HepG2 (cell line): ENCODE measurements around the gene CLDN15. TPM values are rescaled to one million over a fixed set of nuclear protein-coding genes. Genes with fewer than 3 reads are reported as not detected.

ENCODE experiments used
- CEBPG ChIP-seq: IDR thresholded peaks from 2 replicates; pipeline ENCODE4 v1.6.1; 2016
- DNMT1 ChIP-seq: sonication (generic); formaldehyde crosslinking; IDR thresholded peaks from 2 replicates; pipeline ENCODE4 v1.5.1; 2020; ENCODE audit warnings: mild to moderate bottlenecking, missing genetic modification reagents
- FOXA3 ChIP-seq: IDR thresholded peaks from 2 replicates; pipeline ENCODE4 v1.6.1; 2016; ENCODE audit warnings: missing genetic modification reagents, missing compliant biosample characterization
- HNF4G ChIP-seq, 2 experiments: sonication (generic) in 1 of 2; formaldehyde crosslinking in 1 of 2; IDR thresholded peaks; 2 replicates each; pipeline versions ENCODE4 v1.4.0 to v1.6.1; 2011 to 2020; ENCODE audit warnings: borderline replicate concordance in 2 of 2, low read depth in 2 of 2, mild to moderate bottlenecking in 2 of 2, low read length in 1 of 2, missing genetic modification reagents in 1 of 2, moderate library complexity in 1 of 2
- KDM2A ChIP-seq: sonication (generic); formaldehyde crosslinking; IDR thresholded peaks from 2 replicates; pipeline ENCODE4 v1.4.0; 2020; ENCODE audit warnings: low read depth, missing genetic modification reagents, borderline replicate concordance
- POLR2AphosphoS5 ChIP-seq: IDR thresholded peaks from 2 replicates; pipeline ENCODE4 v1.6.1; 2012; ENCODE audit warnings: low read depth, low read length
- ZNF629 ChIP-seq: sonication (generic); formaldehyde crosslinking; conservative IDR thresholded peaks from 2 replicates; pipeline ENCODE4 v1.5.0; 2020; ENCODE audit warnings: missing genetic modification reagents
- polyA plus RNA-seq, 8 experiments: library from polyadenylated mRNA; depleted of rRNA in 3 of 8; stranded (reverse) in 7 of 8; unstranded in 1 of 8; fragments of >200 nt; fragmentation: Illumina TruSeq in 4 of 8; extraction: Trizol in 4 of 8; gene quantifications; 2 replicates each; pipeline versions ENCODE4 v1.2.1 to v1.2.3, GENCODE V29; 2011 to 2016; ENCODE audit warnings: low read depth in 4 of 8, missing spikeins in 1 of 8, mixed read lengths in 1 of 8; ENCODE audit not compliant: insufficient read depth in 1 of 8
- total RNA-seq, 5 experiments: library from RNA; depleted of rRNA; stranded (reverse); fragments of >200 nt; fragmentation: Illumina TruSeq; extraction: Trizol; gene quantifications; 2 replicates each; pipeline ENCODE4 v1.2.3, GENCODE V29; 2016; ENCODE audit warnings: low read depth in 1 of 5
- TF ChIP-seq, protein P1 (sequence below): sonication (generic); formaldehyde crosslinking; IDR thresholded peaks from 2 replicates; pipeline ENCODE4 v1.4.0; 2020; ENCODE audit warnings: missing genetic modification reagents
- TF ChIP-seq, protein P2 (sequence below): sonication (generic); formaldehyde crosslinking; IDR thresholded peaks from 2 replicates; pipeline ENCODE4 v1.8.0; 2022; ENCODE audit warnings: low read depth, missing genetic modification reagents
- TF ChIP-seq, protein P3 (sequence below): sonication (generic); formaldehyde crosslinking; IDR thresholded peaks from 2 replicates; pipeline ENCODE4 v1.4.0; 2020; ENCODE audit warnings: missing genetic modification reagents
- TF ChIP-seq, protein P4 (sequence below): sonication (generic); formaldehyde crosslinking; IDR thresholded peaks from 2 replicates; pipeline ENCODE4; 2020; ENCODE audit warnings: missing genetic modification reagents, mild to moderate bottlenecking, borderline replicate concordance
- TF ChIP-seq, protein P5 (sequence below): sonication (generic); formaldehyde crosslinking; IDR thresholded peaks from 2 replicates; pipeline ENCODE4 v1.5.0; 2020; ENCODE audit warnings: mild to moderate bottlenecking, missing genetic modification reagents, borderline replicate concordance
- TF ChIP-seq, protein P6 (sequence below): sonication (generic); formaldehyde crosslinking; IDR thresholded peaks from 2 replicates; pipeline ENCODE4 v1.4.0; 2020; ENCODE audit warnings: missing genetic modification reagents

CLDN15 gene
- total and polyA plus RNA-seq, 2 of the 13 experiments (the other 11 are each of a cell fraction or from before 2014, with no cell fraction given): 7.1 to 17.8 TPM

DNA sequence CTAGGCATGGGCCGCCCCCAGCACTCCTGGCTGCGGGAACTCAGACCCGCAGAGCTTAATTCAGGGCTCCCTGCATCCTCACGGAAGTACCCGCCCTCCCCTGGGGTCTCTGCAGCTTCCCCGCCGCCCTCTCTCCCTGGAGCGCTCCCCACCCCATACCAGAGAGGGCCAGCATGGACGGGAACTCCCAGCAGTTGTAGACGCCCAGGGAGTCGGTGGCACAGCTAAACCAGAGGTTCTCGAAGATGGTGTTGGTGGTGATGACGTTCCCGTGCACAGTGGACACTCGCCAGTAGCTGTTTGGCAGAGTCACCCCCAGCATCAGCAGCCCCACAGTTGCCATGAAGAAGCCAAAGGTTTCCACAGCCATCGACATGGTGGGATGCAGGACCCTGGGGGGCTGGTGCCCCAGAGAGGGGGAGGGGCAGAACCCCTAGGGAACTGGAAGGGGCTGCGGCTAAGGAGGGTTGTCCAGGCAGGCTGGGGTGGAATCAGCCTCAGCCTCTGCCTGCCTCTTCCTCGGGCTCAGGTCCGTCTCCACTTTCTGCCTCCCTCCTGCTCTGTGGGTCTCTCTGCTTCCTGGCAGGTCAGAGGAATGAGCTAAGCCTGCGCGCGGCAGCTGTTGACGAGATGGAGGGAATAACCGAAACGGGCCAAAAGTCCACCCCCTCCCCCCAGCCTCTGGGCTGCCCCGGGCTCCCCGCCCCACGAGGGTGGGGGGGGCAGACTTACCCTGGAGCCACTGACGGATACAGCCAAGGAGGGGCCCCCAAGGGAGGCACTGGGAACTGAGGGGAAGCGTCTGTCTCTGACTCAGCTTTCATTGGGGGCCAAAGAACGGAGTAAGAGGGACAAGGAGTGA is at the start of gene CLDN15 (continued):
- 0 out of 2 replicates have a peak, but pooled peaks have one; percentile 10 for TF ChIP-seq ZNF629 (CRISPR knock-in tag)
- TF ChIP-seq KDM2A (CRISPR knock-in tag): peak; percentile 51; the same call in 1 of the 2 replicates
- TF ChIP-seq, protein P1, sequence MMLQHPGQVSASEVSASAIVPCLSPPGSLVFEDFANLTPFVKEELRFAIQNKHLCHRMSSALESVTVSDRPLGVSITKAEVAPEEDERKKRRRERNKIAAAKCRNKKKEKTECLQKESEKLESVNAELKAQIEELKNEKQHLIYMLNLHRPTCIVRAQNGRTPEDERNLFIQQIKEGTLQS (CRISPR knock-in tag): 0 out of 2 replicates have a peak, but pooled peaks have one; percentile 9
- TF ChIP-seq, protein P2, sequence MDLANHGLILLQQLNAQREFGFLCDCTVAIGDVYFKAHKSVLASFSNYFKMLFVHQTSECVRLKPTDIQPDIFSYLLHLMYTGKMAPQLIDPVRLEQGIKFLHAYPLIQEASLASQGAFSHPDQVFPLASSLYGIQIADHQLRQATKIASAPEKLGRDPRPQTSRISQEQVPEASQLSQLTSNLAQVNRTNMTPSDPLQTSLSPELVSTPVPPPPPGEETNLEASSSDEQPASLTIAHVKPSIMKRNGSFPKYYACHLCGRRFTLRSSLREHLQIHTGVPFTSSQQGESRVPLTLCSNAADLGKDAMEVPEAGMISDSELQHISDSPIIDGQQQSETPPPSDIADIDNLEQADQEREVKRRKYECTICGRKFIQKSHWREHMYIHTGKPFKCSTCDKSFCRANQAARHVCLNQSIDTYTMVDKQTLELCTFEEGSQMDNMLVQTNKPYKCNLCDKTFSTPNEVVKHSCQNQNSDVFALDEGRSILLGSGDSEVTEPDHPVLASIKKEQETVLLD: no peak
- TF ChIP-seq POLR2AphosphoS5: peak; percentile 34; the same call in 1 of the 2 replicates
- TF ChIP-seq, protein P3, sequence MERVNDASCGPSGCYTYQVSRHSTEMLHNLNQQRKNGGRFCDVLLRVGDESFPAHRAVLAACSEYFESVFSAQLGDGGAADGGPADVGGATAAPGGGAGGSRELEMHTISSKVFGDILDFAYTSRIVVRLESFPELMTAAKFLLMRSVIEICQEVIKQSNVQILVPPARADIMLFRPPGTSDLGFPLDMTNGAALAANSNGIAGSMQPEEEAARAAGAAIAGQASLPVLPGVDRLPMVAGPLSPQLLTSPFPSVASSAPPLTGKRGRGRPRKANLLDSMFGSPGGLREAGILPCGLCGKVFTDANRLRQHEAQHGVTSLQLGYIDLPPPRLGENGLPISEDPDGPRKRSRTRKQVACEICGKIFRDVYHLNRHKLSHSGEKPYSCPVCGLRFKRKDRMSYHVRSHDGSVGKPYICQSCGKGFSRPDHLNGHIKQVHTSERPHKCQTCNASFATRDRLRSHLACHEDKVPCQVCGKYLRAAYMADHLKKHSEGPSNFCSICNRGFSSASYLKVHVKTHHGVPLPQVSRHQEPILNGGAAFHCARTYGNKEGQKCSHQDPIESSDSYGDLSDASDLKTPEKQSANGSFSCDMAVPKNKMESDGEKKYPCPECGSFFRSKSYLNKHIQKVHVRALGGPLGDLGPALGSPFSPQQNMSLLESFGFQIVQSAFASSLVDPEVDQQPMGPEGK (CRISPR knock-in tag): peak; percentile 96
- TF ChIP-seq, protein P4, sequence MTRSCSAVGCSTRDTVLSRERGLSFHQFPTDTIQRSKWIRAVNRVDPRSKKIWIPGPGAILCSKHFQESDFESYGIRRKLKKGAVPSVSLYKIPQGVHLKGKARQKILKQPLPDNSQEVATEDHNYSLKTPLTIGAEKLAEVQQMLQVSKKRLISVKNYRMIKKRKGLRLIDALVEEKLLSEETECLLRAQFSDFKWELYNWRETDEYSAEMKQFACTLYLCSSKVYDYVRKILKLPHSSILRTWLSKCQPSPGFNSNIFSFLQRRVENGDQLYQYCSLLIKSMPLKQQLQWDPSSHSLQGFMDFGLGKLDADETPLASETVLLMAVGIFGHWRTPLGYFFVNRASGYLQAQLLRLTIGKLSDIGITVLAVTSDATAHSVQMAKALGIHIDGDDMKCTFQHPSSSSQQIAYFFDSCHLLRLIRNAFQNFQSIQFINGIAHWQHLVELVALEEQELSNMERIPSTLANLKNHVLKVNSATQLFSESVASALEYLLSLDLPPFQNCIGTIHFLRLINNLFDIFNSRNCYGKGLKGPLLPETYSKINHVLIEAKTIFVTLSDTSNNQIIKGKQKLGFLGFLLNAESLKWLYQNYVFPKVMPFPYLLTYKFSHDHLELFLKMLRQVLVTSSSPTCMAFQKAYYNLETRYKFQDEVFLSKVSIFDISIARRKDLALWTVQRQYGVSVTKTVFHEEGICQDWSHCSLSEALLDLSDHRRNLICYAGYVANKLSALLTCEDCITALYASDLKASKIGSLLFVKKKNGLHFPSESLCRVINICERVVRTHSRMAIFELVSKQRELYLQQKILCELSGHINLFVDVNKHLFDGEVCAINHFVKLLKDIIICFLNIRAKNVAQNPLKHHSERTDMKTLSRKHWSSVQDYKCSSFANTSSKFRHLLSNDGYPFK: peak; percentile 25; the same call in 1 of the 2 replicates
- peak; percentile 22; the same call in 1 of the 2 replicates for TF ChIP-seq FOXA3 (CRISPR knock-in tag)
- 0 out of 2 replicates have a peak, but pooled peaks have one; percentile 47 for TF ChIP-seq DNMT1
- 0 out of 2 replicates have a peak, but pooled peaks have one; percentile 23 for TF ChIP-seq CEBPG
- TF ChIP-seq, protein P5, sequence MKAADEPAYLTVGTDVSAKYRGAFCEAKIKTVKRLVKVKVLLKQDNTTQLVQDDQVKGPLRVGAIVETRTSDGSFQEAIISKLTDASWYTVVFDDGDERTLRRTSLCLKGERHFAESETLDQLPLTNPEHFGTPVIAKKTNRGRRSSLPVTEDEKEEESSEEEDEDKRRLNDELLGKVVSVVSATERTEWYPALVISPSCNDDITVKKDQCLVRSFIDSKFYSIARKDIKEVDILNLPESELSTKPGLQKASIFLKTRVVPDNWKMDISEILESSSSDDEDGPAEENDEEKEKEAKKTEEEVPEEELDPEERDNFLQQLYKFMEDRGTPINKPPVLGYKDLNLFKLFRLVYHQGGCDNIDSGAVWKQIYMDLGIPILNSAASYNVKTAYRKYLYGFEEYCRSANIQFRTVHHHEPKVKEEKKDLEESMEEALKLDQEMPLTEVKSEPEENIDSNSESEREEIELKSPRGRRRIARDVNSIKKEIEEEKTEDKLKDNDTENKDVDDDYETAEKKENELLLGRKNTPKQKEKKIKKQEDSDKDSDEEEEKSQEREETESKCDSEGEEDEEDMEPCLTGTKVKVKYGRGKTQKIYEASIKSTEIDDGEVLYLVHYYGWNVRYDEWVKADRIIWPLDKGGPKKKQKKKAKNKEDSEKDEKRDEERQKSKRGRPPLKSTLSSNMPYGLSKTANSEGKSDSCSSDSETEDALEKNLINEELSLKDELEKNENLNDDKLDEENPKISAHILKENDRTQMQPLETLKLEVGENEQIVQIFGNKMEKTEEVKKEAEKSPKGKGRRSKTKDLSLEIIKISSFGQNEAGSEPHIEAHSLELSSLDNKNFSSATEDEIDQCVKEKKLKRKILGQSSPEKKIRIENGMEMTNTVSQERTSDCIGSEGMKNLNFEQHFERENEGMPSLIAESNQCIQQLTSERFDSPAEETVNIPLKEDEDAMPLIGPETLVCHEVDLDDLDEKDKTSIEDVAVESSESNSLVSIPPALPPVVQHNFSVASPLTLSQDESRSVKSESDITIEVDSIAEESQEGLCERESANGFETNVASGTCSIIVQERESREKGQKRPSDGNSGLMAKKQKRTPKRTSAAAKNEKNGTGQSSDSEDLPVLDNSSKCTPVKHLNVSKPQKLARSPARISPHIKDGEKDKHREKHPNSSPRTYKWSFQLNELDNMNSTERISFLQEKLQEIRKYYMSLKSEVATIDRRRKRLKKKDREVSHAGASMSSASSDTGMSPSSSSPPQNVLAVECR (CRISPR knock-in tag): peak; percentile 41; the same call in 1 of the 2 replicates
- TF ChIP-seq HNF4G (IDR thresholded peaks at IDR 0.05; ENCODE audit: borderline replicate concordance, low read depth, low read length): peak; percentile 46; the same call in 1 of the 2 replicates
- TF ChIP-seq HNF4G (CRISPR knock-in tag; IDR thresholded peaks at IDR 0.05; ENCODE audit: borderline replicate concordance, low read depth): no peak
- TF ChIP-seq, protein P6, sequence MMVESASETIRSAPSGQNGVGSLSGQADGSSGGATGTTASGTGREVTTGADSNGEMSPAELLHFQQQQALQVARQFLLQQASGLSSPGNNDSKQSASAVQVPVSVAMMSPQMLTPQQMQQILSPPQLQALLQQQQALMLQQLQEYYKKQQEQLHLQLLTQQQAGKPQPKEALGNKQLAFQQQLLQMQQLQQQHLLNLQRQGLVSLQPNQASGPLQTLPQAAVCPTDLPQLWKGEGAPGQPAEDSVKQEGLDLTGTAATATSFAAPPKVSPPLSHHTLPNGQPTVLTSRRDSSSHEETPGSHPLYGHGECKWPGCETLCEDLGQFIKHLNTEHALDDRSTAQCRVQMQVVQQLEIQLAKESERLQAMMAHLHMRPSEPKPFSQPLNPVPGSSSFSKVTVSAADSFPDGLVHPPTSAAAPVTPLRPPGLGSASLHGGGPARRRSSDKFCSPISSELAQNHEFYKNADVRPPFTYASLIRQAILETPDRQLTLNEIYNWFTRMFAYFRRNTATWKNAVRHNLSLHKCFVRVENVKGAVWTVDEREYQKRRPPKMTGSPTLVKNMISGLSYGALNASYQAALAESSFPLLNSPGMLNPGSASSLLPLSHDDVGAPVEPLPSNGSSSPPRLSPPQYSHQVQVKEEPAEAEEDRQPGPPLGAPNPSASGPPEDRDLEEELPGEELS: 0 out of 2 replicates have a peak, but pooled peaks have one; percentile 18
